Activated CD8-positive, alpha-beta memory T cell treated with anti-CD3 and anti-CD28 coated beads for 24 hours (primary cell): ENCODE results near the gene CPPED1.

Source experiments
- DNase-seq: peaks from one replicate; pipeline ENCODE4 v3.0.0-alpha.2; 2020

The CPPED1 gene

GRCh38 chr16:12764813-12765488 lies 38.7 kb downstream of the CPPED1 start:
- DNase-seq = no peak

- no peak for DNase-seq
These were observed 40.2 kb downstream of the CPPED1 start for GRCh38 chr16:12763517-12763916.

- DNase-seq = no peak
These were observed 42.7 kb downstream of the CPPED1 start for GRCh38 chr16:12760819-12761611.

GRCh38 chr16:12758670-12759558 lies 44.8 kb downstream of the CPPED1 start:
- no peak for DNase-seq

- DNase-seq = no peak
These were observed 45.5 kb downstream of the CPPED1 start for GRCh38 chr16:12758031-12758669.

GRCh38 chr16:12757546-12757945 lies 46.1 kb downstream of the CPPED1 start:
- no peak for DNase-seq

GRCh38 chr16:12754824-12755543 lies 48.7 kb downstream of the CPPED1 start:
- DNase-seq = no peak

- no peak for DNase-seq
These were observed 50.3 kb downstream of the CPPED1 start for GRCh38 chr16:12753203-12754023.

GRCh38 chr16:12752159-12752558 lies 51.5 kb downstream of the CPPED1 start:
- DNase-seq = no peak

- DNase-seq = no peak
These were observed 53.2 kb downstream of the CPPED1 start for GRCh38 chr16:12750554-12750918.

GRCh38 chr16:12749076-12749475 lies 54.6 kb downstream of the CPPED1 start:
- DNase-seq = no peak

GRCh38 chr16:12747827-12748226 lies 55.9 kb downstream of the CPPED1 start:
- DNase-seq = no peak

GRCh38 chr16:12747261-12747660 lies 56.4 kb downstream of the CPPED1 start:
- no peak for DNase-seq

- DNase-seq = no peak
These were observed 58.8 kb downstream of the CPPED1 start for GRCh38 chr16:12744860-12745259.

- DNase-seq = no peak
These were observed 60.9 kb downstream of the CPPED1 start for GRCh38 chr16:12742741-12743140.

- DNase-seq = no peak
These were observed 62.6 kb downstream of the CPPED1 start for GRCh38 chr16:12740986-12741610.

GRCh38 chr16:12739738-12740137 lies 63.9 kb downstream of the CPPED1 start:
- no peak for DNase-seq

GRCh38 chr16:12737563-12737962 lies 66.1 kb downstream of the CPPED1 start:
- DNase-seq = peak; percentile 9

- peak; percentile 17 for DNase-seq
These were observed 67.9 kb downstream of the CPPED1 start for GRCh38 chr16:12735805-12736204.

- no peak for DNase-seq
These were observed 71.1 kb downstream of the CPPED1 start for GRCh38 chr16:12732600-12732999.

- DNase-seq = no peak
These were observed 74.2 kb downstream of the CPPED1 start for GRCh38 chr16:12729448-12729847.
